IMR-90 (cell line): ENCODE results near the gene ATXN1L. TPM values are rescaled to one million over a fixed set of nuclear protein-coding genes. Genes with fewer than 3 reads are reported as not detected.

ENCODE experiments used
- ATAC-seq: fragments of 200-7000 bp; cut with Tn5 transposase; 2 replicates; pipeline ENCODE4 v1.9.1; 2020; ENCODE audit warnings: low read depth, mild to moderate bottlenecking, moderate library complexity
- BruUV-seq: library from RNA; stranded (reverse); fragments of 400-500 nt; replicated peaks from 2 replicates; lab custom pipeline; 2021; lab: Mats Ljungman, UMichigan
- CTCF ChIA-PET: fragments of 300-600 bp; formaldehyde crosslinking; extraction: SDS; loops from one replicate; lab custom pipeline; 2021; ENCODE audit warnings: antibody characterized with exemption; lab: Yijun Ruan, JAX
- POLR2A ChIA-PET: fragments of 300-600 bp; sonication (Branson Sonifier 250); formaldehyde crosslinking; loops from one replicate; lab custom pipeline; 2022; ENCODE audit warnings: antibody characterized with exemption; ENCODE audit not compliant: unreplicated experiment; lab: Charles Lee
- DNase-seq: peaks from one replicate; pipeline ENCODE4 v3.0.0; 2013
- H2AFZ ChIP-seq: replicated peaks from 2 replicates; pipeline ENCODE3; 2013; ENCODE audit warnings: low read length, mild to moderate bottlenecking; ENCODE audit not compliant: poor library complexity
- H2AK5ac ChIP-seq: 2 replicates; pipeline ENCODE4 v1.6.1; 2013; ENCODE audit warnings: low read depth, low read length, inconsistent platforms
- H2AK9ac ChIP-seq: replicated peaks from 2 replicates; pipeline ENCODE3; 2013; ENCODE audit warnings: mild to moderate bottlenecking, low read depth, low read length, moderate library complexity; ENCODE audit not compliant: poor library complexity
- H2BK120ac ChIP-seq: 2 replicates; pipeline ENCODE4 v1.6.1; 2013; ENCODE audit warnings: low read depth, low read length, inconsistent platforms
- H2BK15ac ChIP-seq: 3 replicates; pipeline ENCODE4 v1.6.1; 2013; ENCODE audit warnings: low read depth, low read length, inconsistent platforms
- H2BK20ac ChIP-seq: 2 replicates; pipeline ENCODE4 v1.6.1; 2013; ENCODE audit warnings: low read depth, mild to moderate bottlenecking, inconsistent platforms, low read length, moderate library complexity
- H2BK5ac ChIP-seq: 2 replicates; pipeline ENCODE4 v1.6.1; 2013; ENCODE audit warnings: mild to moderate bottlenecking, low read depth, low read length, inconsistent platforms; ENCODE audit not compliant: poor library complexity, severe bottlenecking
- H3K14ac ChIP-seq: replicated peaks from 2 replicates; pipeline ENCODE4 v1.6.1; 2013; ENCODE audit warnings: low read depth, low read length, inconsistent platforms
- H3K18ac ChIP-seq: 2 replicates; pipeline ENCODE4 v1.6.1; 2013; ENCODE audit warnings: low read depth, low read length, control low read depth
- H3K23ac ChIP-seq: 2 replicates; pipeline ENCODE4 v1.6.1; 2013; ENCODE audit warnings: low read depth, low read length, inconsistent platforms
- H3K27ac ChIP-seq: 2 replicates; pipeline ENCODE4 v1.5.1; 2013; ENCODE audit warnings: mild to moderate bottlenecking, control low read depth, low read length; ENCODE audit not compliant: insufficient read depth
- H3K27me3 ChIP-seq: 2 replicates; pipeline ENCODE4 v1.6.1; 2013; ENCODE audit warnings: low read length; ENCODE audit not compliant: control insufficient read depth, insufficient read depth
- H3K36me3 ChIP-seq: 2 replicates; pipeline ENCODE4 v1.6.1; 2013; ENCODE audit warnings: low read length, mixed read lengths; ENCODE audit not compliant: control insufficient read depth, insufficient read depth
- H3K4ac ChIP-seq: 2 replicates; pipeline ENCODE4 v1.6.1; 2013; ENCODE audit warnings: low read depth, low read length, inconsistent platforms
- H3K4me1 ChIP-seq: 2 replicates; pipeline ENCODE4 v1.6.1; 2013; ENCODE audit warnings: low read length, mixed read lengths; ENCODE audit not compliant: control insufficient read depth, insufficient read depth
- H3K4me2 ChIP-seq: 2 replicates; pipeline ENCODE4 v1.6.1; 2013; ENCODE audit warnings: low read depth, mild to moderate bottlenecking, control low read depth, low read length, moderate library complexity
- H3K4me3 ChIP-seq: 2 replicates; pipeline ENCODE4 v1.5.1; 2013; ENCODE audit warnings: low read depth, mild to moderate bottlenecking, control low read depth, low read length, moderate library complexity; ENCODE audit not compliant: insufficient read depth
- H3K56ac ChIP-seq: 2 replicates; pipeline ENCODE4 v1.6.1; 2013; ENCODE audit warnings: low read length, inconsistent platforms; ENCODE audit not compliant: insufficient read depth; ENCODE audit errors: extremely low read depth
- H3K79me1 ChIP-seq, 2 experiments: 2 replicates each; pipeline ENCODE4 v1.6.1; 2013; ENCODE audit warnings: low read length in 2 of 2, inconsistent platforms in 1 of 2, low read depth in 1 of 2
- H3K9ac ChIP-seq: 2 replicates; pipeline ENCODE4 v1.6.1; 2013; ENCODE audit warnings: low read depth, low read length, control low read depth
- H3K9me1 ChIP-seq: 2 replicates; pipeline ENCODE4 v1.6.1; 2013; ENCODE audit warnings: low read length, inconsistent platforms; ENCODE audit not compliant: insufficient read depth
- H3K9me3 ChIP-seq: 2 replicates; pipeline ENCODE4 v1.6.1; 2013; ENCODE audit warnings: low read length; ENCODE audit not compliant: control insufficient read depth, insufficient read depth
- H4K20me1 ChIP-seq: 2 replicates; pipeline ENCODE4 v1.6.1; 2013; ENCODE audit warnings: low read length, inconsistent platforms; ENCODE audit not compliant: insufficient read depth
- H4K5ac ChIP-seq: 2 replicates; pipeline ENCODE4 v1.6.1; 2013; ENCODE audit warnings: mild to moderate bottlenecking, low read depth, low read length, control low read depth
- H4K8ac ChIP-seq, 2 experiments: 2 replicates each; pipeline ENCODE4 v1.6.1; 2013; ENCODE audit warnings: low read depth in 2 of 2, low read length in 2 of 2, control low read depth in 1 of 2, inconsistent platforms in 1 of 2
- H4K91ac ChIP-seq: 2 replicates; pipeline ENCODE4 v1.6.1; 2013; ENCODE audit warnings: low read depth, low read length, inconsistent platforms; ENCODE audit not compliant: insufficient read depth
- CTCF ChIP-seq: conservative IDR thresholded peaks from 2 replicates; pipeline ENCODE4 v1.5.1; 2012; ENCODE audit warnings: mild to moderate bottlenecking, low read depth, low read length, improper control_type of control experiment
- ELK1 ChIP-seq: fragments of 150-350 bp; IDR thresholded peaks from 2 replicates; pipeline ENCODE4 v1.6.1; 2016; ENCODE audit warnings: low read depth, mild to moderate bottlenecking, low read length, moderate library complexity, borderline replicate concordance
- FOS ChIP-seq: fragments of 150-350 bp; IDR thresholded peaks from 2 replicates; pipeline ENCODE4 v1.6.1; 2016; ENCODE audit warnings: low read depth, low read length
- RAD21 ChIP-seq: IDR thresholded peaks from 2 replicates; pipeline ENCODE4 v1.6.1; 2012; ENCODE audit warnings: low read length, improper control_type of control experiment
- RFX5 ChIP-seq: IDR thresholded peaks from 2 replicates; pipeline ENCODE4 v1.8.0; 2012; ENCODE audit warnings: low read depth, mild to moderate bottlenecking, low read length, moderate library complexity
- WGBS, 2 experiments: methylation state at CpG; one replicate each; pipeline versions ENCODE4 v1.1.5 to v1.1.7; 2013; ENCODE audit warnings: missing lambda C conversion rate in 2 of 2; ENCODE audit not compliant: insufficient read length in 1 of 2; ENCODE audit errors: extremely low coverage in 2 of 2; 5-methylcytosine and 5-hydroxymethylcytosine counted together
- dilution Hi-C: fragments of 300-500 bp; cut with HindIII; formaldehyde crosslinking; loops from one replicate; pipeline ENCODE4 v1.14.3; 2018; ENCODE audit warnings: low sequenced_read_pairs; ENCODE audit not compliant: unreplicated experiment
- in situ Hi-C: fragments of 300-500 bp; cut with MboI; formaldehyde crosslinking; loops from 3 replicates; pipeline ENCODE4 v1.14.3; 2019; ENCODE audit warnings: low sequenced_read_pairs, inconsistent platforms, mixed read lengths
- intact Hi-C: fragments of 100-400 bp; cut with micrococcal nuclease; formaldehyde crosslinking; loops from 2 replicates; pipeline ENCODE4 v1.10.0; 2022
- polyA plus RNA-seq, 3 experiments: library from polyadenylated mRNA; depleted of rRNA; stranded (reverse); fragments of >200 nt; gene quantifications; 2 replicates each; pipeline ENCODE4 v1.2.3, GENCODE V29; 2012; ENCODE audit warnings: low replicate concordance in 1 of 3
- total RNA-seq: library from RNA; depleted of rRNA; stranded (reverse); fragments of >200 nt; gene quantifications from 2 replicates; pipeline ENCODE4 v1.2.3, GENCODE V29; 2012

The ATXN1L gene
- total and polyA plus RNA-seq, 2 of the 4 experiments (the other 2 are of a cell fraction): 5.2 to 9.2 TPM

- no TSS peak for BruUV-seq
- H3K56ac ChIP-seq: no peak overlapping the region
- H3K4me3 ChIP-seq: no peak overlapping the region
- H3K23ac ChIP-seq: no peak overlapping the region
- no peak overlapping the region for H2AK5ac ChIP-seq
- WGBS, 2 experiments: no CpG with 5 or more reads among the region's 2 CpGs
- H2AFZ ChIP-seq: no peak overlapping the region
- H3K9me1 ChIP-seq: no peaks in the 10 kb centered on the region
- H3K18ac ChIP-seq: no peak overlapping the region
- H4K91ac ChIP-seq: no peak overlapping the region
- H2BK20ac ChIP-seq: no peak overlapping the region
- in situ Hi-C loops (no loop called here), dilution Hi-C loops (no loop called here), intact Hi-C loops (no loop called here)
- H3K4ac ChIP-seq: no peak overlapping the region
- H4K20me1 ChIP-seq: no peaks in the 10 kb centered on the region
- no peak for DNase-seq
- TF ChIP-seq RFX5: no peak
- no peak for TF ChIP-seq RAD21
- no peak for TF ChIP-seq CTCF
- no peak for TF ChIP-seq FOS
- no peak for TF ChIP-seq ELK1
- ChIA-PET CTCF (interaction anchor here (1.8 kb wide), 1 partner anchor 12 kb away, joined by 10 read pairs; no protein-coding TSS in a partner anchor), POLR2A (no interaction called here)
- H2BK120ac ChIP-seq: no peak overlapping the region
- H4K8ac ChIP-seq: no peak overlapping the region
- no peak overlapping the region for H3K9ac ChIP-seq
- no peak overlapping the region for H2BK5ac ChIP-seq
- peaks cover 11% of the 10 kb centered on the region for H3K36me3 ChIP-seq
- ATAC-seq: no peak
- no peaks in the 10 kb centered on the region for H3K9me3 ChIP-seq
- no peaks in the 10 kb centered on the region for H3K27me3 ChIP-seq
- peaks cover 4 to 6% of the 10 kb centered on the region in 2 experiments; a peak in 2 of 4 replicates for H3K79me1 ChIP-seq
- H3K14ac ChIP-seq: no peak overlapping the region
- no peak overlapping the region for H3K4me2 ChIP-seq
- H2AK9ac ChIP-seq: no peak overlapping the region
- no peaks in the 10 kb centered on the region for H3K4me1 ChIP-seq
- H4K5ac ChIP-seq: no peak overlapping the region
- no peak overlapping the region for H2BK15ac ChIP-seq
- H3K27ac ChIP-seq: no peak overlapping the region
These were observed 25.0 kb downstream of the ATXN1L start for GRCh38 chr16:71870818-71871217.
